G401.6 (cell line): ENCODE data around the gene ZNF697.
A peak's percentile ranks its signal among the peaks of the same experiment; 100 is the strongest.
"Not testable (repeated sequence)": the region's sequence is repeated elsewhere in the genome, so short reads cannot be mapped to it uniquely, and the experiment has no call there.

Source experiments
- FAIRE-seq: peaks from 2 replicates; lab custom pipeline; 2012; peaks lifted over from hg19 to GRCh38; lab: Jason Lieb, UNC

Gene ZNF697

GRCh38 chr1:119647734-119648619 is at the start of gene ZNF697:
Gene ZNF697 (minus strand): TSS chr1:119648266. CDS start chr1:119626100, 22,166 bp downstream.
- FAIRE-seq: no peak

- FAIRE-seq: no peak
Measured at GRCh38 chr1:119697598-119697997, 49.5 kb upstream of the ZNF697 start.

- FAIRE-seq: not testable (repeated sequence)
Measured at GRCh38 chr1:119696863-119697262, 48.8 kb upstream of the ZNF697 start.

- FAIRE-seq: no peak
Measured at GRCh38 chr1:119689511-119689910, 41.4 kb upstream of the ZNF697 start.

GRCh38 chr1:119688810-119689209 is 40.7 kb upstream of the ZNF697 start:
- FAIRE-seq: no peak

- FAIRE-seq: no peak
Measured at GRCh38 chr1:119687434-119688079, 39.5 kb upstream of the ZNF697 start.

- no peak for FAIRE-seq
Measured at GRCh38 chr1:119686661-119687060, 38.6 kb upstream of the ZNF697 start.

- FAIRE-seq: no peak
Measured at GRCh38 chr1:119683893-119684292, 35.8 kb upstream of the ZNF697 start.

- FAIRE-seq: no peak
Measured at GRCh38 chr1:119682141-119682540, 34.1 kb upstream of the ZNF697 start.

GRCh38 chr1:119681560-119681959 is 33.5 kb upstream of the ZNF697 start:
- no peak for FAIRE-seq

GRCh38 chr1:119680723-119681122 is 32.7 kb upstream of the ZNF697 start:
- no peak for FAIRE-seq

- no peak for FAIRE-seq
Measured at GRCh38 chr1:119680193-119680592, 32.1 kb upstream of the ZNF697 start.

GRCh38 chr1:119679223-119679622 is 31.2 kb upstream of the ZNF697 start:
- no peak for FAIRE-seq

GRCh38 chr1:119676571-119677206 is 28.6 kb upstream of the ZNF697 start:
- no peak for FAIRE-seq

- FAIRE-seq: peak; percentile 72
Measured at GRCh38 chr1:119675349-119676345, 27.6 kb upstream of the ZNF697 start.

GRCh38 chr1:119674835-119675289 is 26.8 kb upstream of the ZNF697 start:
- FAIRE-seq: no peak

- no peak for FAIRE-seq
Measured at GRCh38 chr1:119674111-119674526, 26.1 kb upstream of the ZNF697 start.

GRCh38 chr1:119673171-119673940 is 25.3 kb upstream of the ZNF697 start:
- FAIRE-seq: no peak

- FAIRE-seq: no peak
Measured at GRCh38 chr1:119670898-119671297, 22.8 kb upstream of the ZNF697 start.

GRCh38 chr1:119667173-119667572 is 19.1 kb upstream of the ZNF697 start:
- FAIRE-seq: no peak

GRCh38 chr1:119664067-119664466 is 16.0 kb upstream of the ZNF697 start:
- no peak for FAIRE-seq
